SH-SY5Y (cell line): ENCODE results near the gene SGMS1.

Experiments
- GATA2 ChIP-seq: IDR thresholded peaks from 2 replicates; pipeline ENCODE4 v1.6.1; 2011; ENCODE audit warnings: mild to moderate bottlenecking, low read depth, low read length
- GATA3 ChIP-seq: IDR thresholded peaks from 2 replicates; pipeline ENCODE4 v1.6.1; 2011; ENCODE audit warnings: low read depth, mild to moderate bottlenecking, low read length, moderate library complexity

GRCh38 chr10:50552308-50552707, 71.4 kb downstream of the SGMS1 start:
- TF ChIP-seq GATA3 (no peak), GATA2 (no peak)
